Left lung (tissue), 10 donors: ENCODE measurements around the gene HSD17B8. TPM values are rescaled to one million over a fixed set of nuclear protein-coding genes. Genes with fewer than 3 reads are reported as not detected.

Experiments used
- ATAC-seq: fragments of 200-7000 bp; cut with Tn5 transposase; one replicate; pipeline ENCODE4 v1.9.1; 2020; ENCODE audit warnings: moderate library complexity
- DNase-seq, 4 donors: peaks; one replicate each; pipeline ENCODE4 v3.0.0-alpha.2; 2013 to 2020
- H3K27ac ChIP-seq, 2 donors: fragments of 200-600 bp; sonication (generic) in 1 of 2; one replicate each; pipeline versions ENCODE4 v1.5.0 to v1.8.0; 2020 to 2021
- H3K27me3 ChIP-seq, 2 donors: fragments of 200-600 bp; sonication (generic) in 1 of 2; one replicate each; pipeline versions ENCODE4 v1.5.0 to v1.8.0; 2020 to 2021
- H3K36me3 ChIP-seq, 2 donors: fragments of 200-600 bp; sonication (generic) in 1 of 2; one replicate each; pipeline versions ENCODE4 v1.5.0 to v1.8.0; 2020 to 2021
- H3K4me1 ChIP-seq, 2 donors: fragments of 200-600 bp; one replicate each; pipeline ENCODE4 v1.8.0; 2021
- H3K4me3 ChIP-seq, 2 donors: fragments of 200-600 bp; sonication (generic) in 1 of 2; one replicate each; pipeline versions ENCODE4 v1.5.0 to v1.8.0; 2020 to 2021; ENCODE audit warnings: mild to moderate bottlenecking in 1 of 2
- H3K9me3 ChIP-seq, 2 donors: fragments of 200-600 bp; sonication (generic) in 1 of 2; one replicate each; pipeline versions ENCODE4 v1.5.0 to v1.8.0; 2020 to 2021
- CTCF ChIP-seq, 2 donors: fragments of 200-600 bp; sonication (generic) in 1 of 2; IDR thresholded peaks; one replicate each; pipeline versions ENCODE4 v1.5.0 to v1.8.0; 2021; ENCODE audit warnings: antibody characterized with exemption in 2 of 2
- intact Hi-C, 2 donors: fragments of 100-400 bp; cut with DNase I; formaldehyde crosslinking; loops; one replicate each; pipeline versions ENCODE4 v1.11.2 to v1.14.2; 2022
- polyA plus RNA-seq, 6 donors: library from polyadenylated mRNA; unstranded; fragments of 120-200 nt; gene quantifications; one replicate each; pipeline ENCODE4 v1.2.1, GENCODE V29; 2013; ENCODE audit not compliant: insufficient read length in 6 of 6
- total RNA-seq, 2 donors: library from RNA; stranded (reverse); fragmentation: NEBNext Ultra II Directional; extraction: Animal tissue kit (Norgen Biotek cat#: 25700); gene quantifications; one replicate each; pipeline ENCODE4 v1.2.1, GENCODE V29; 2021
- donor health status: DM: no; HTN: yes; CAD: no.
- donor health status: DM: no; HTN: no; CAD: no.

The HSD17B8 gene
- total and polyA plus RNA-seq, 8 donors = 13.5 to 27.0 (median 20.8) TPM

- intact Hi-C loops = no loop called here
- peak overlapping the region; percentile 96 for H3K4me3 ChIP-seq
- H3K36me3 ChIP-seq = peaks cover 0 to 33% of the 10 kb centered on the region in 2 donors
- H3K27me3 ChIP-seq = no peaks in the 10 kb centered on the region
- no peaks in the 10 kb centered on the region for H3K9me3 ChIP-seq
- H3K27ac ChIP-seq = peak overlapping the region in 1 of 2 donors; percentile 95
- peaks cover 42 to 79% of the 10 kb centered on the region in 2 donors for H3K4me1 ChIP-seq
- no peak for TF ChIP-seq CTCF (IDR thresholded peaks at IDR 0.05)
- no peak for DNase-seq
- no peak for ATAC-seq
Measured at GRCh38 chr6:33201935-33202334, 2.5 kb upstream of the HSD17B8 start.

DNA sequence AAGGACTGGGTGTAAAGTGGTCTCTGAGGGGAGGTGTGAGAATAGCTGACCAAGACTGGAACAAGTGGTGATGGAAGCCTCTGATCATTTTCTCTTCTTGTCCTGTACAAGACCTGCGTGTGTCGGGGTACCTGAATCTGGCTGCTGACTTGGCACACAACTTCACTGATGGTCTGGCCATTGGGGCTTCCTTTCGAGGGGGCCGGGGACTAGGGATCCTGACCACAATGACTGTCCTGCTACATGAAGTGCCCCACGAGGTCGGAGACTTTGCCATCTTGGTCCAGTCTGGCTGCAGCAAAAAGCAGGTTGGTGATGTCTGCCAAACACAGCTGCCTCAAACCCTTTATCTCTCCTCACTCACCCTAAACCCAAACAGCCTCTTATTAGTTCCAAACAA is 1.7 kb upstream of the HSD17B8 start:
- Histone ChIP-seq H3K4me1 (peaks cover 43 to 80% of the 10 kb centered on the region in 2 donors), H3K36me3 (peaks cover 0 to 26% of the 10 kb centered on the region in 2 donors), H3K27me3 (no peaks in the 10 kb centered on the region), H3K4me3 (peak overlapping the region in 1 of 2 donors; percentile 96), H3K27ac (no peak overlapping the region), H3K9me3 (no peaks in the 10 kb centered on the region)
- DNase-seq = no peak
- intact Hi-C loops = no loop called here
- TF ChIP-seq CTCF (IDR thresholded peaks at IDR 0.05) = no peak
- no peak for ATAC-seq

- no peak for TF ChIP-seq CTCF (IDR thresholded peaks at IDR 0.05)
- no peak for ATAC-seq
- intact Hi-C loops = no loop called here
- H3K4me3 ChIP-seq = peak overlapping the region in 1 of 2 donors; percentile 63
- H3K36me3 ChIP-seq = peaks cover 0 to 26% of the 10 kb centered on the region in 2 donors
- H3K4me1 ChIP-seq = peaks cover 36 to 72% of the 10 kb centered on the region in 2 donors
- H3K27ac ChIP-seq = no peak overlapping the region
- no peaks in the 10 kb centered on the region for H3K27me3 ChIP-seq
- no peaks in the 10 kb centered on the region for H3K9me3 ChIP-seq
- DNase-seq = no peak
Measured at GRCh38 chr6:33203443-33204164, 851 bp upstream of the HSD17B8 start.

DNA sequence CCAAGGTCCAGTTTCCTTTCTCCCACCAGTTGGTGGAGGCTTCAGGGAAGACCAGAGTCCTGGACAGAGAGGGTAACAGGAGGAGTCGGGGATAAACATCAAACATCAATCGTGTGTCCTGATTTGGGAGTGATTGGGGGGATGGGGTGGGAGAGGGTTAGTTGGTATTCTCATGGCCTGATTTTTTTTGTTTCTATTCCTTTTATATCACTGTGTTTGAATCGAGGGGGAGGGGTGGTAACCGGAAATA is 365 bp upstream of the HSD17B8 start:
- H3K4me1 ChIP-seq = peaks cover 37 to 72% of the 10 kb centered on the region in 2 donors
- H3K9me3 ChIP-seq = no peaks in the 10 kb centered on the region
- no peaks in the 10 kb centered on the region for H3K27me3 ChIP-seq
- H3K4me3 ChIP-seq = peak overlapping the region in 1 of 2 donors; percentile 63
- H3K27ac ChIP-seq = no peak overlapping the region
- intact Hi-C loops = no loop called here
- ATAC-seq (no peak), DNase-seq (no peak)
- peaks cover 0 to 26% of the 10 kb centered on the region in 2 donors for H3K36me3 ChIP-seq
- TF ChIP-seq CTCF (IDR thresholded peaks at IDR 0.05) = no peak

DNA sequence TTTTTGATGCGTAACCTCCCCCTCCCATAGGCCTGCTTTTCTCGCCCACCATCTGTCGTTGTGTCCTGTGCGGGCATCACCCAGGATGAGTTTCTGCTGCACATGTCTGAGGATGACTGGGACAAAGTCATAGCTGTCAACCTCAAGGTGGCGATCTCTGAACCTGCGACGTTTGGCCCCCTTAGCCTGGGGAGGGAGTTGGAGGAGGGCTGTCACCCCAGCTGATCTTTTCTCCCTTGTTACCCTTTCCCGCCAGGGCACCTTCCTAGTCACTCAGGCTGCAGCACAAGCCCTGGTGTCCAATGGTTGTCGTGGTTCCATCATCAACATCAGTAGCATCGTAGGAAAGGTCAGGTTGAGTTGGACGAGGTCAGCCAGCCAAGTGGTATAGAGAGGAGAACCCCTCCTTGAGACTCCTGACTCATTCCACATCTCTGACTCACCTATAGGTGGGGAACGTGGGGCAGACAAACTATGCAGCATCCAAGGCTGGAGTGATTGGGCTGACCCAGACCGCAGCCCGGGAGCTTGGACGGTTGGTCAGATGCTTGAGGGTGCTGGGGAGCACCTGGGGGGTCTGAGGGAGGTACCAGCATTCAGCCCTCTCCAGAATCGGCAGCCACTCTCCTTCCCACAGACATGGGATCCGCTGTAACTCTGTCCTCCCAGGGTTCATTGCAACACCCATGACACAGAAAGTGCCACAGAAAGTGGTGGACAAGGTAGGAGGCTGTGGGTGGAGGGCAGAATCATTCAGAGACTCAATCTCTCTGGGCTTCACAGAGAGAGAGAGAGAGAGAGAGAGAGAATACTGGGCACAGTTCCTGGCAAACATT is 954 bp downstream of the HSD17B8 start:
- DNase-seq (no peak), ATAC-seq (peak; percentile 4)
- Histone ChIP-seq H3K9me3 (no peaks in the 10 kb centered on the region), H3K4me3 (peak overlapping the region; percentile 62 to 63), H3K27ac (peak overlapping the region; percentile 44 to 68), H3K4me1 (peaks cover 32 to 74% of the 10 kb centered on the region in 2 donors), H3K36me3 (peaks cover 0 to 36% of the 10 kb centered on the region in 2 donors), H3K27me3 (no peaks in the 10 kb centered on the region)
- TF ChIP-seq CTCF (IDR thresholded peaks at IDR 0.05) = no peak
- intact Hi-C loops = no loop called here
